Spleen (tissue), 7 donors: ENCODE data around the gene ALG5.

Source experiments
- CTCF ChIP-seq, 11 experiments: fragments of 200-600 bp in 7 of 11; fragments of 450-650 bp in 4 of 11; sonication (generic) in 4 of 11; IDR thresholded peaks in 8 of 11; conservative IDR thresholded peaks in 3 of 11; 1 replicate in 7 of 11; 2 replicates in 4 of 11; pipeline versions ENCODE4 v1.4.0 to v1.8.0; 2016 to 2021; ENCODE audit warnings: antibody characterized with exemption in 11 of 11, inconsistent platforms in 4 of 11, mild to moderate bottlenecking in 1 of 11
- POLR2A ChIP-seq, 3 donors: fragments of 450-650 bp; IDR thresholded peaks; one replicate each; pipeline ENCODE4 v1.5.1; 2017; ENCODE audit warnings: antibody characterized with exemption in 3 of 3, mild to moderate bottlenecking in 1 of 3
- POLR2AphosphoS5 ChIP-seq, 3 donors: sonication (generic); formaldehyde crosslinking; IDR thresholded peaks; one replicate each; pipeline ENCODE4 v1.5.1; 2017; ENCODE audit warnings: antibody characterized with exemption in 3 of 3
- donor health status: DM: no; HTN: no; CAD: no; lungs with moderate emphysema.
- donor health status: DM: no; HTN: no; CAD: no.
- donor health status: DM: no; HTN: no; CAD: no.

GRCh38 chr13:37040789-37041188, 41.6 kb upstream of the ALG5 start:
- TF ChIP-seq CTCF (IDR thresholded peaks at IDR 0.05 in 8 of 11, conservative IDR thresholded peaks at IDR 0.05 in 3 of 11): no peak
- TF ChIP-seq POLR2AphosphoS5 (IDR thresholded peaks at IDR 0.05): no peak
- TF ChIP-seq POLR2A (IDR thresholded peaks at IDR 0.05): no peak
